Femur (tissue), 1 donor: ENCODE measurements around the gene RAPGEF6.
A peak's percentile ranks its signal among the peaks of the same experiment; 100 is the strongest.
"Not testable (repeated sequence)": the region's sequence is repeated elsewhere in the genome, so short reads cannot be mapped to it uniquely, and the experiment has no call there.

Experiments
- DNase-seq: peaks from one replicate; pipeline ENCODE4 v3.0.0-alpha.2; 2017

The RAPGEF6 gene, protein sequence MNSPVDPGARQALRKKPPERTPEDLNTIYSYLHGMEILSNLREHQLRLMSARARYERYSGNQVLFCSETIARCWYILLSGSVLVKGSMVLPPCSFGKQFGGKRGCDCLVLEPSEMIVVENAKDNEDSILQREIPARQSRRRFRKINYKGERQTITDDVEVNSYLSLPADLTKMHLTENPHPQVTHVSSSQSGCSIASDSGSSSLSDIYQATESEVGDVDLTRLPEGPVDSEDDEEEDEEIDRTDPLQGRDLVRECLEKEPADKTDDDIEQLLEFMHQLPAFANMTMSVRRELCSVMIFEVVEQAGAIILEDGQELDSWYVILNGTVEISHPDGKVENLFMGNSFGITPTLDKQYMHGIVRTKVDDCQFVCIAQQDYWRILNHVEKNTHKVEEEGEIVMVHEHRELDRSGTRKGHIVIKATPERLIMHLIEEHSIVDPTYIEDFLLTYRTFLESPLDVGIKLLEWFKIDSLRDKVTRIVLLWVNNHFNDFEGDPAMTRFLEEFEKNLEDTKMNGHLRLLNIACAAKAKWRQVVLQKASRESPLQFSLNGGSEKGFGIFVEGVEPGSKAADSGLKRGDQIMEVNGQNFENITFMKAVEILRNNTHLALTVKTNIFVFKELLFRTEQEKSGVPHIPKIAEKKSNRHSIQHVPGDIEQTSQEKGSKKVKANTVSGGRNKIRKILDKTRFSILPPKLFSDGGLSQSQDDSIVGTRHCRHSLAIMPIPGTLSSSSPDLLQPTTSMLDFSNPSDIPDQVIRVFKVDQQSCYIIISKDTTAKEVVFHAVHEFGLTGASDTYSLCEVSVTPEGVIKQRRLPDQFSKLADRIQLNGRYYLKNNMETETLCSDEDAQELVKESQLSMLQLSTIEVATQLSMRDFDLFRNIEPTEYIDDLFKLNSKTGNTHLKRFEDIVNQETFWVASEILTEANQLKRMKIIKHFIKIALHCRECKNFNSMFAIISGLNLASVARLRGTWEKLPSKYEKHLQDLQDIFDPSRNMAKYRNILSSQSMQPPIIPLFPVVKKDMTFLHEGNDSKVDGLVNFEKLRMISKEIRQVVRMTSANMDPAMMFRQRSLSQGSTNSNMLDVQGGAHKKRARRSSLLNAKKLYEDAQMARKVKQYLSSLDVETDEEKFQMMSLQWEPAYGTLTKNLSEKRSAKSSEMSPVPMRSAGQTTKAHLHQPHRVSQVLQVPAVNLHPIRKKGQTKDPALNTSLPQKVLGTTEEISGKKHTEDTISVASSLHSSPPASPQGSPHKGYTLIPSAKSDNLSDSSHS (N-terminal part only)

DNA sequence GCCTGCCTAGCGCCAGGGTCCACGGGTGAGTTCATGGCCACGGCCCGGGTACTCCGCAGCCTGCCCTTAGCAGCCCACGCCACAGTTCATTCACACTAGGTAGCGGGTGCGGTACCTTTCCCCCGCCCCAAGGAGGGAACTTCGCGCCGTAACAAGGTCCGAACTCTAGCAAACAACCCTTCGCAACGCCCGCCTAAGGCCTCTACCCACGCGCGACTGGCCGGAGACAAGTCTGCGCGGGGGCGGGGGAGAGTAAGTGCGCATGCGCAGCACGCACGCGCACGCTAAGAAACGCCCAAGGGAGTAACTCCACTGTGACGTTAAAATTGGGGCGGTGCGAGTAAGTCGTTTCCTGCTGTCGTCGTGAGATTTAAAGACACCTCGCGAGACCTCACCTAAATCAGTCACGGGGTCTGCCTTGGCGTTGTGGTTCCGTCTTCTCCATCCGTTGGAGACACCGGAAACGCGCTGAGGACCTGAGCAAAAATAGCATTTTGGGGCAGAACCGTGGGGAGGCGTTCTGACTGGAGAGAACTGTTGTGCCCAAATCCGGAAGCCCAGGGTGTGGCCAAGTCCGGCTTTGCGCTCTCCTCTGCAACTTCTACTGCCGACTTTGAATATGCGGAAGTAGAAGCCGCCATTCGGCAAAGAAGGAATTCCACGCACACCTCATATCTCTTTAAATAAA is at the start of gene RAPGEF6:
Gene RAPGEF6 (minus strand): TSS at position 234 of the 688 bp plus-strand sequence. CDS start 199 bp downstream, at position 35.
- DNase-seq, result peak; percentile 99

DNA sequence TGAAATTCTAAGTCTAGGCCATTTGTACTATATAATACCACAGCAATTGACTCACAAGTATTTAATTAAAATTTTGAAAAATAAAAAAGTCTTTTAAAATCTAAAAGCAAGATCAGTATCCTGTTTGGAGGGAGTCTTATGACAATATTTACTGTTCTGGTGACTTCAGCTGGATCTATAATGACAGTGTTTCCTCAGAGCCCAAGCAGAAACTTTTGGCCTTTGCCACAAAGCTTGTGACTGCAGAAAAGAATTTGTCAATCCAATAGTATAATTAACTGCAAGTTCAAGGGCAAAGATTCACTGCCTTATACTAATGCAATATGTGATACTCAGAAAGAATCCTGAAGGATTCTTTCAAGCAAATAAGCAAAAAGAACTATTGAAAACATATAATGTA is 49.6 kb upstream of the RAPGEF6 start:
- DNase-seq, result no peak

DNA sequence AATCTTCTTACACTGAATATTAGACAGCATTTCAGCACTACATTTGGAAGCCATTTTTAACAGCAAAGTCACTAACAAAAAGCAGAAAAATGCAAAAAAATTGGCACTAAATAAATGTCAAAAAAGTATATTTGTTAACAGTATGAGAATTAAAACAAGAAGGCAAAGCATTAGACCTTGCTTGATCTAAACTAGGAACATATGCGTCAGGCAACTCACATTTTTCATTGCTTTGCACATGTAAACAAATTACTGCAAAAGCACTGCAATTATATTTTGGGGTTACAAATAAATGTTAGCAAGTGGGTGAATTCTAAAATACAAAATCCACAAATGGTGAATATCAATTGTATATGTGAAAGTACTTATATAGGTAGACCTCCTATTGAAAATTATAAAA is 49.0 kb upstream of the RAPGEF6 start:
- no peak for DNase-seq

DNA sequence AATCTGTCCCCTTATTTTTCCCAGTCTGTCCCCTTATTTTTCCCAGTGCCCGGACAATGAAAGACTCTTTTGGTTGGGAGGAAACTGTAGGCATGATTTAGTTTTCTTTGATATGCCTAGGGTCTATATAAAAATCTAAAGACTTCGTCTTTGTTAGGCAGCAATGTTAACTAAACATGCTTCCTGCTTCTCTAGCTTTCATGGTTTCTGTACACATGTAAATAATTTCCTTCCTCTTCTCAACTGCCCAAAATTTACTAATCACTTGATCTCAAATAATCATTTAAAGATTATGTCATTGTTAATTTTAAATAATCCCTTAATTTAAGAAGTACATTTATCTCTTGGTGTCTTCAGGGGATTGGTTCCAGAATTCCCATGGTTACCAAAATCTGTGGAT is 47.8 kb upstream of the RAPGEF6 start:
- DNase-seq, result no peak

DNA sequence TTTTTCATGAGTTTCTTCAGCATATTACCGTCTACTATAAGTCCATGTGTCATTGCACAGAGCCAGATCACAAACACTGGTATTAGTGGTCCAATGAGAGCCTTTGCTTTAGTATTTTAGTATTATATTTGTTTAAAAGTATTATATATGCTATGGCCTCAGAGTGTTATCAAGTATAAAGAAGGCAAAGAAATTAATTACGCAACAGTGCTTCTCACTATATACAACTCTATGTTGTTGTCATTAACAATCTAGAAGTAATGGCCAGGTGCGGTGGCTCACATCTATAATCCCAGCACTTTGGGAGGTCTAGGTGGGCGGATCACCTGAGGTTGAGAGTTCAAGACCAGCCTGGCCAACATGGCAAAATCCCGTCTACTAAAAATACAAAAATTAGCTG is 47.1 kb upstream of the RAPGEF6 start:
- no peak for DNase-seq

DNA sequence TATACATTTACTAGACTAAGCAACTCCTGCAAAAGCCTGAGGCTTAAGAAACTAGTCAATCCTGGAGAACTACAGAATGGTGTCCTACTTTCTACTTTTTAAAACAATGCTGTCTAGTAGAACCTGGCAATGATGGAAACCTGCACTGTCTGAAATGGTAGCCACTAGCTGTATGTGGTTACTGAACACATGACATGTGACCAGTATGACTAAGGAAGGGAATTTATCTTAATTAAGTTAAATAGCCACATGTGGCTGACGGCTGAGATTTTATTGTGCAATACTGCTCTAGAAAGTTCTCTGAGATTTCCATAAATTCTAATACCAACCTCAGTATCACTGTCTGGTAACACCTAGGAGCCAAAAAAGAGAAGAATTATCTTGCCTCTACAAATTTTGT is 44.9 kb upstream of the RAPGEF6 start:
- no peak for DNase-seq

DNA sequence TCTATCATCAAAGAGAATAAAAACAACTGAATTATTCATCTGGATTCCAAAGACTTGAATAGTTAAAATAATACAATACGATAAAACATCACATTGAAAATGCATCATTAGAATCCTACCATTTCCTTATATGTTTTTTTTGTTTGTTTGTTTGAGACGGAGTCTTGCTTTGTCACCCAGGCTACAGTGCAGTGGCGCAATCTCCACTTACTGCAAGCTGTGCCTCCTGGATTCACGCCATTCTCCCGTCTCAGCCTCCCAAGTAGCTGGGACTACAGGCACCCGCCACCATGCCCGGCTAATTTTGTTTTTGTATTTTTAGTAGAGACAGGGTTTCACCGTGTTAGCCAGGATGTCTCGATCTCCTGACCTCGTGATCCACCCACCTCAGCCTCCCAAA is 43.2 kb upstream of the RAPGEF6 start:
- not testable (repeated sequence) for DNase-seq

DNA sequence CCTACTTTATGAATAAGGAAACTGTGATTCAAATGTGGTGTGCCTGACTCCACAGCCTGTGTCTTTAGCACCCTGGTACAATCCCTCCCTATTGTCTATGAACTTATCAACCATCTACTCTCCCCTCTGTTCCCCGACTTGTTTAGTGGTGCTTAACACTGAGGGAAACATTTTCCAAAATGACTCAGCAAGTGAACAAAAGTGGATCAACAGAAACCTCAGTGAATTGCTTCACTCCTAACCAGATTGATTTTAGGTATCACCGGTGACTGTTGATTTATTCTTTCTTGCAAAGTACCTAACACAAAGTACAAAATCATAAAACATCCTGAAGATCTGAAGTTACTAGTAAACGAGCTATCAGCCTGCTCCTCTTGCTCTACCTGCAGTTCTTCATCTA is 42.1 kb upstream of the RAPGEF6 start:
- DNase-seq, result no peak

DNA sequence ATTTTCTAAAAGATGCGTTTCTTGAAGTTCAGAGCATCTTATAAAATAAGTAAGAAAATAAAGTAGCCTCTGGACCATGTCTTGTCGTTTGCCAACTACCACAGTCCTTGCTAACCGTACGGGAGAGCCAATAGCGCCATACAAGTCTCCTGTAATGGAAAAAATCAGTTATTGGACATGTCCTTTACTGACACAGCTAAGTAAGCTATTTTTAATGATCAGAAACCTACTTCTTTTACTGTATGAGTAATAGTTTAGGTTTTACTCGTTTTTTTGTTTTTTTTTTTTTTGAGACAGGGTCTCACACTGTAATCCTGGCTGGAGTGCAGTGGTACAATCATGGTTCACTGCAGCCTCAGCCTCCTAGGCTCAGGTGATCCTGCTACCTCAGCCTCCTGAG is 37.7 kb upstream of the RAPGEF6 start:
- no peak for DNase-seq

DNA sequence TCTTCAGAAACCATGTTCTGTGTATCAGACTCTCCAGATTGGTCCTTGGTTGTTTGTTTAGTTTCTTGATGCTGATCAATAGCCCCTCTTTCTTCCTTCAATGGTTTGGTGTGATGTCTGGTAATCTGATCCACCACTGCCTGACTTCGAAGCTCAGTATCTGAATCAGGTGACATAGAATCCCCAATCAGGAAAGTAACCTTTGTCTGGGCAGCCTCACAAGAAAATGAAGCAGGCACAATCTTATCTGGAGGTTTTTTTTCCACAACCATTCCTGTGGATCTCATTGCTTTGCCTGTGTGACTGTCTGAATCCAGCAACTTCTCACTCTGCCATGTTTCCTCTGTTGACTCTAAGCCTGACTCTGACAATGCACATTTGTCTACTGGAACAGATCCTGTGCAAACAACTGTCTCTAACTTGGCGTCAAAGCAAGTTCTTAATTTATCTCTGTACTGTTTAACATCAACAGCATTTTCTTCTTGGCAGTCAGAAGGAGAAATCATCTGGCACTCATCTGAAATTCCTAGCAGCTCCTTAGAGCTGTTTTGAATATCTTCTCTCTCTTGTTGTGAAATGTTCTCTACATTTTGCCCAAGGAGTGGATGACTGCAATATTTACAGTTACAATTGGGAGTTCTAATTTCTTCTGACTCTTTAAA is 37.1 kb upstream of the RAPGEF6 start:
- DNase-seq, result peak; percentile 16

DNA sequence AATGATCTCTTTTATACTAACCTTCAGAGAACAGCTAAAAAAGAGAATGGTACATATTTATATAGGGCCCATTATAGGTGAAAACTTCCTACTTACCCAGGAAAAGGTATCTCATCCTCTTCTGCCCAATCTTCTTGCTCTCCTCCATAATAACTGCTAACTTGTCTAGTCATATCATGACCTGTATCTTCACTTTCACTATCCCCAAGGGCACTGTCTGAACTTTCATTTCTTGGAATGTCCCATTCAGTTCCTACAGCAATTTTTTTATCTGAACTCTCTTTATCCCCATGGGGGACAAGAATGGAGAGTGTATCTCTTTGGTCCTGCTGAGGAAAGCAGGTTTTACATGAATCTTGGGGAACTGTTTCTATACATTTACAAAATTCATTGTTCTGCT is 36.4 kb upstream of the RAPGEF6 start:
- DNase-seq, result no peak

DNA sequence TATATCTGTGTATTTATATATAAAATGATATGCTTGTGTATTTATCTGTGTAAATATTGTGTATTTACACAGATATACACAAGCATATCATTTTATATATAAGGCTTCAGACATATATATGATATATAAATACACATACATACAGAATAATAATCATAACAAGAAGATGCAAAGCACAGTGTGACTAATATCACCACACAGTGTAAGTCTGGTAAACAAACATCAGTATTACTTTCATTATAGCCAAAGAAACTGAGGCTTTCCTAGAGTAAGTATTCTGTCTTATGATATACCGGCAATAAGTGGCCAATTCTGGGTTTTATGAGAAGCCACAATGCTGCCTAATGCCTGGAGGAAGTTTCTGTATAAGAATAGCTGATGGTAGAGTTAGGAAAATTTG is 29.9 kb upstream of the RAPGEF6 start:
- DNase-seq, result no peak

DNA sequence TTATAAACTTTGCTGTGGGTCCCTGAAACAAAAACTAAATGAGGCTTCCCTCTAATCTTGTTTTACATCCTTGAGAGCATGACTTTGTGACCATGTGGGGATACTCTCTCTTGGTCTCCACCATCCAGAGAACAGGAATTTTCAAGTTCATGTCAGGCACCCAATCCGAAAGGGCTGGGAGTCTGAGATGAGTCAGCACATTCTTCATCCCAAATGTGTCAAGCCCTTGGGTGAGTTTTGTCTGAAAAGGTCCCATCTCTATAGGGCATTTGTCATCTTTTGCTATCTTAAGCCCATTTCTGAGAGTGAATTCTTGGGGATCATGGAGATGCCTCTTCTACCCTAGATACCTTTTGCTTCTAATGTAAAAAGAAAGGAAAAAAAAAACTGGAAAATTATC is 26.9 kb upstream of the RAPGEF6 start:
- no peak for DNase-seq

DNA sequence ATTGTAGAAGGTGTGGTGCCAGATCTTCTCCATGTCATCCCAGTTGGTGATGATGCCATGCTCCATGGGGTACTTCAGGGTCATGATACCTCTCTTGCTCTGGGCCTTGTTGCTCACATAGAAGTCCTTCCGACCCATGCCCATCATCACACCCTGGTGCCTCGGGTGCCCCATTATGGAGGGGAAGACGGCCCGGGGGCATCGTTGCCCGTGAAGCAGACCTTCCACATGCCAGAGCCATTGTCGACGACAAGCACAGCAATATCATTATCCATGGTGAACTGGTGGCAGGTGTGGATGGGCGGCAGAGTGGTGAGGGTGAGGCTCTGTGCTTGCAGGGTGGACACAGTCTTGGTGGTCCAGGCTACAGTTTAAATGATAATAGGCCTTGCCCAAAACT is 24.8 kb upstream of the RAPGEF6 start:
- DNase-seq, result no peak

DNA sequence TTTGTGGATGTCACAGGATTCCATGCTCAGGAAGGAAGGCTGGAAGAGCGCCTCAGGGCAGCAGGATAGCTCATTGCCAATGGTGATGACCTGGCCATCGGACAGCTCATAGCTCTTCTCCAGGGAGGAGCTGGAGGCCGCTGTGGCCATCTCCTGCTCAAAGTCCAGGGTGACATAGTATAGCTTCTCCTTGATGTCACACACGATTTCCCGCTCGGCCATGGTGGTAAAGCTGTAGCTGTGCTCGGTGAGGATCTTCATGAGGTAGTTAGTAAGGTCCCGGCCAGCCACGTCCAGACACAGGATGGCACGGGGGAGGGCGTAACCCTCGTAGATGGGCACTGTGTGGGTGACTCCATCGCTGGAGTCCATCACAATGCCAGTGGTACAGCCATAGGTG is 24.3 kb upstream of the RAPGEF6 start:
- DNase-seq, result no peak

DNA sequence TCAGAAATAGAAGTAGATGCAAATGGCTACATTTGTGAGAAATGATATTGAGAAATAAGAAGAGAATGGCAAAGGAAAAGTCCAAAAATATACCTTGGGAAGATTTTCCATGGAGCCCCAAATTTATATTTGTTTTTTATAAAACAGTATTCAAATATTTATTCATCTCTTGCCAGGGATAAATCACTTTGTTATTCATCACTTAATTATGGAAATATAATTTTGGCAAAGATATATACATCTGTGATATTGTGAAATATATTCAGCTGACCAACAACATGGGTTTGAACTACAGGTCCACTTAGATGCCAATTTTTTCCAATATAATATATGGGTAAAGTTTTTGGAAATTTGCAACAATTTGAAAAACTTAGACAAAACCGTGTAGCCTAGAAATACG is 19.7 kb upstream of the RAPGEF6 start:
- no peak for DNase-seq

DNA sequence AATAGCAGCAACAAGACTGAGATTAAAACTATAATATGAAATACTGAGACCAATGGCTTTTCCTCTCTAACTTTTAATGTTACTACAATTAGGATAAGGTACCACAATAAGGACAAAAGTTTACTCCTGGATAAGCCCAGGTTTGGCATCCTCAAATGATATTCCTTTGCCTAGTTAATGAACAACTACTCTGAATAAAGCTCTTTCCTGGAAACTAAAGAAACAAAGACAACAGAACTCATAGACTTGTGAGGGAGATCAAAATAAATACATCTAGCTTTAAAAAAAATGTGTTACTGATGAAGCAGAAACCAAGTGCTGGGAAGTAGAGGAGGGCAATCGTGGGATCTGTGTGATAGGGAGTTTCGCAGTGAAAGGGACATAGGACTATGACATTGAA is 19.3 kb upstream of the RAPGEF6 start:
- DNase-seq, result no peak

DNA sequence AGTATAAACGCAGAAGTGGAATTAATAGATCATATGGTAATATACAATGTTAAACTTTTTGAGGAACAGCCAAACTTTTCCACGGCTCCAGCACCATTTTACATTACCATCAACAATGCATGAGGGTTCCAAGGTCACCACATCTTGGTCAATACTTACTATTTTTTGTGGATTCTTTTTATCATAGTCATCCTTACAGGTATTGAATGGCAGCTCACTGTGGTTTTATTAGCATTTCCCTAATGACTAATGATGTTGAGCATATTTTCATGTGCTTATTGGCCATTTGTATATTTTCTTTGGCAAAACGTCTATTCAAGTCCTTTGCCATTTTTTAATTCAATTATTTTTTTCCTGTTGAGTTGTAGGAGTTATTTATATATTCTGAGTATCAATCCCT is 14.1 kb upstream of the RAPGEF6 start:
- no peak for DNase-seq

DNA sequence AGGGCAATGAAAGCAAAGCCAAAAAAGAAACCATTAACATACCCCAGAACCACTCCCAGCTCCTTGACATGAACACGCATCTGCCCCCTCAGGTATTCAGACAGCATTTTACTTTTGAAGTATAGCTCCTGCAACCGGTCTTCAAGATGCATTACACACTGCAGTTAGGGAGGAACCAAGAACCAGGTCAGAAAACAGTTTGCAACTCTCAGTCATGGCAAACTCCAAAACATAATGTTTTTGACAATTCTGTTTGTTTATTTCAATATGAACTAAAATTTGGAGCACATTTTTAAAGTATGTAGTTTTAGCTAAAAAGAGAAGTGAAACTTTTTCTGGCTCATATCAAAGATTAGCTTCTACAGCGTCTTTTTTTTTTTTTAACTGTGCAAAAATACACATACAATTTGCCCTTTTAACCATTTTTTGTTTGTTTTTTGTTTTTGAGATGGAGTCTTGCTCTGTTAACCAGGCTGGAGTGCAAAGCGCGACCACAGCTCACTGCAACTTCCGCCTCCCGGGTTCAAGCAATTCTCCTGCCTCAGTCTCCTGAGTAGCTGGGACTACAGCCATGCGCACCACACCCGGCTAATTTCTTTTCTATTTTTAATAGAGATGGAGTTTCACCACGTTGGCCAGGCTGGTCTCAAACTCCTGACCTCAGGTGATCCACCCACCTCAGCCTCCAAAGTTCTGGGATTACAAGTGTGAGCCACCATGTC is 12.2 kb upstream of the RAPGEF6 start:
- no peak for DNase-seq

DNA sequence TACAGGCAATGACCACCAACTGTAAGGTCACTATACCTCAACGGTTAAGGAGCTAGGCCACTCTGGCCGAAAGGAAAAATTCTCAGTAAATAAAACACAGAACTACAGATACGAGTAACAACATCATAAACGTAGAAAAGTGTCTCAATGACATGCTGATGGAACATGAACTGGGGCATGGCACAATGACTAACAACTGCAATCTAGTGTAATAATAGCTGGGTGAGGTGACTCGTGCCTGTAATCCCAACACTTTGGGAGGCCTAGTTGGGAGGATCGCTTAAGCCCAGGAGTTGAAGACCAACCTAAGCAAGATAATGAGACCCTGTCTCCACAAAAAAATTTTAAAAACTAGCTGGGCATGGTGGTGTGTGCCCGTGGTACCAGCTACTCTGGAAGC is 9.8 kb upstream of the RAPGEF6 start:
- no peak for DNase-seq

DNA sequence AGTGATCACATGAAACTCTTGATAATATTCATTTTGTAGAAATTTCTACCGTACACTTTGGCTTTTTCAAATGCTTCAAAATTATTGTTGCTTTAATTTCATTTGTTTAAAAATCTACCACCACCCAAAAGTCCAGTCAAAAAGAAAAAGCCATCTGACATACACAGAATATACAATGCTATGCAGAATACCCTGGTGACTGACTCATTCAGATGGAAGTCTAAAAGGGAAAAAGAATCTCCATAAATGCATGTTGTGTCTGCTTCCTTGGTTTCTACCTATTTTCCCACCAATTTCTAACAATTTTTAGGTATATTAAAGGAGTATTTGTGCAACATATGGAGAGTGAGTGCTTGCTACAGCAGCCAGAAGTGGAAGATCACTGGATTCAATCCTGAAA is 9.3 kb upstream of the RAPGEF6 start:
- DNase-seq, result no peak
